ENCODE results near the gene PMF1.

The PMF1 gene

DNA sequence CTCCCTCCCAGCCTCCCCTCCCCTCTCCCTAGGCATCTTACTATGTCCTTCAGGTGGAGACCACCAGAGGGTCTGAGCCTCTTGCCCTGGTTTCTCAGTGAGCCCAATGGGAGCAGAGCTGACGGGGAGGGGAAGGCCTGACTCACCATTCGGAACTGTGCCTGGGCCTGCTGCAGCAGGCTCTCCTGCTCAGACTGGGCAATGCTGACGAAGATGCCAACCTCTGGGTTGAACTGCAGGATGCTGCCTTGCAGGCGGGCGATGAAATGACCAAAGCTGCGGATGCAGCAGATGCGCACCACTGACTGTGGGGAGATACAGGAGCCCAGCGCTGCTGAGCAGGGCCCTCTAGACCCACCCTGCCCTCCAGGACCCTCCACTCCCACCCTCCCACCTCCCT is 46.1 kb downstream of the PMF1 start:
- no peak for TF ChIP-seq TAF1 (IDR thresholded peaks at IDR 0.05; ENCODE audit: borderline replicate concordance, insufficient read depth, low read length)
- TF ChIP-seq, protein P1, sequence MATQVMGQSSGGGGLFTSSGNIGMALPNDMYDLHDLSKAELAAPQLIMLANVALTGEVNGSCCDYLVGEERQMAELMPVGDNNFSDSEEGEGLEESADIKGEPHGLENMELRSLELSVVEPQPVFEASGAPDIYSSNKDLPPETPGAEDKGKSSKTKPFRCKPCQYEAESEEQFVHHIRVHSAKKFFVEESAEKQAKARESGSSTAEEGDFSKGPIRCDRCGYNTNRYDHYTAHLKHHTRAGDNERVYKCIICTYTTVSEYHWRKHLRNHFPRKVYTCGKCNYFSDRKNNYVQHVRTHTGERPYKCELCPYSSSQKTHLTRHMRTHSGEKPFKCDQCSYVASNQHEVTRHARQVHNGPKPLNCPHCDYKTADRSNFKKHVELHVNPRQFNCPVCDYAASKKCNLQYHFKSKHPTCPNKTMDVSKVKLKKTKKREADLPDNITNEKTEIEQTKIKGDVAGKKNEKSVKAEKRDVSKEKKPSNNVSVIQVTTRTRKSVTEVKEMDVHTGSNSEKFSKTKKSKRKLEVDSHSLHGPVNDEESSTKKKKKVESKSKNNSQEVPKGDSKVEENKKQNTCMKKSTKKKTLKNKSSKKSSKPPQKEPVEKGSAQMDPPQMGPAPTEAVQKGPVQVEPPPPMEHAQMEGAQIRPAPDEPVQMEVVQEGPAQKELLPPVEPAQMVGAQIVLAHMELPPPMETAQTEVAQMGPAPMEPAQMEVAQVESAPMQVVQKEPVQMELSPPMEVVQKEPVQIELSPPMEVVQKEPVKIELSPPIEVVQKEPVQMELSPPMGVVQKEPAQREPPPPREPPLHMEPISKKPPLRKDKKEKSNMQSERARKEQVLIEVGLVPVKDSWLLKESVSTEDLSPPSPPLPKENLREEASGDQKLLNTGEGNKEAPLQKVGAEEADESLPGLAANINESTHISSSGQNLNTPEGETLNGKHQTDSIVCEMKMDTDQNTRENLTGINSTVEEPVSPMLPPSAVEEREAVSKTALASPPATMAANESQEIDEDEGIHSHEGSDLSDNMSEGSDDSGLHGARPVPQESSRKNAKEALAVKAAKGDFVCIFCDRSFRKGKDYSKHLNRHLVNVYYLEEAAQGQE (IDR thresholded peaks at IDR 0.05; ENCODE audit: insufficient read depth in 1 of 2, low read depth in 2 of 2, low read length in 2 of 2), result no peak

- TF ChIP-seq TAF1 (IDR thresholded peaks at IDR 0.05; ENCODE audit: borderline replicate concordance, insufficient read depth, low read length), result no peak
- no peak for TF ChIP-seq FOXP2 (optimal IDR thresholded peaks at IDR 0.05; ENCODE audit: borderline replicate concordance, extremely low read depth, extremely low read length, insufficient read depth)
- TF ChIP-seq POLR2AphosphoS5 (IDR thresholded peaks at IDR 0.05; ENCODE audit: low read depth, low read length), result no peak
- TF ChIP-seq, protein P1 (IDR thresholded peaks at IDR 0.05; ENCODE audit: insufficient read depth in 1 of 2, low read depth in 2 of 2, low read length in 2 of 2), result no peak
- no peak for TF ChIP-seq SIN3A (IDR thresholded peaks at IDR 0.05; ENCODE audit: borderline replicate concordance, insufficient read depth, low read length)
Observed at GRCh38 chr1:156259805-156260204, 47.0 kb downstream of the PMF1 start.

DNA sequence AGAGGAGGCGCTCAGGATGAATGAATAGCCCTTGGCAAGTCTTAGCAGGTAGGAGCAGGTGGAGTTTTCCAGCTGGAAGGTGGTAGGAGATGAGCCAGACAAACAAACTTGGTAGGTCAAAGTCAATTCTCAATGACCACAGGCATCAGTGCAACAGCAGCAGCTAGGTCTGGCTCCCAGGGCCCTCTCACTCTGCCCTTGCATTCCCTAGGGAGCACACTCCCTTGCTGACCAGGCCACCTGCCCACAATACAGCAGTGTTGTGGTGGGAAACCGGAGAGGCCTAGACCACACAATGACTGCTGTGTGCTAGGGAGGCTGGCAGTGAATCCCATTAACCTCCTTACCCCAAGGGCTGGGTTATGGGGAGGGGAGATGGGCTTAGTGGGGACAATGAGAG is 48.1 kb downstream of the PMF1 start:
- TF ChIP-seq POLR2AphosphoS5 (IDR thresholded peaks at IDR 0.05; ENCODE audit: low read depth, low read length) (no peak), SIN3A (IDR thresholded peaks at IDR 0.05; ENCODE audit: borderline replicate concordance, insufficient read depth, low read length) (no peak), TAF1 (IDR thresholded peaks at IDR 0.05; ENCODE audit: borderline replicate concordance, insufficient read depth, low read length) (no peak), FOXP2 (optimal IDR thresholded peaks at IDR 0.05; ENCODE audit: borderline replicate concordance, extremely low read depth, extremely low read length, insufficient read depth) (no peak)
- TF ChIP-seq, protein P1 (IDR thresholded peaks at IDR 0.05; ENCODE audit: insufficient read depth in 1 of 2, low read depth in 2 of 2, low read length in 2 of 2), result no peak

DNA sequence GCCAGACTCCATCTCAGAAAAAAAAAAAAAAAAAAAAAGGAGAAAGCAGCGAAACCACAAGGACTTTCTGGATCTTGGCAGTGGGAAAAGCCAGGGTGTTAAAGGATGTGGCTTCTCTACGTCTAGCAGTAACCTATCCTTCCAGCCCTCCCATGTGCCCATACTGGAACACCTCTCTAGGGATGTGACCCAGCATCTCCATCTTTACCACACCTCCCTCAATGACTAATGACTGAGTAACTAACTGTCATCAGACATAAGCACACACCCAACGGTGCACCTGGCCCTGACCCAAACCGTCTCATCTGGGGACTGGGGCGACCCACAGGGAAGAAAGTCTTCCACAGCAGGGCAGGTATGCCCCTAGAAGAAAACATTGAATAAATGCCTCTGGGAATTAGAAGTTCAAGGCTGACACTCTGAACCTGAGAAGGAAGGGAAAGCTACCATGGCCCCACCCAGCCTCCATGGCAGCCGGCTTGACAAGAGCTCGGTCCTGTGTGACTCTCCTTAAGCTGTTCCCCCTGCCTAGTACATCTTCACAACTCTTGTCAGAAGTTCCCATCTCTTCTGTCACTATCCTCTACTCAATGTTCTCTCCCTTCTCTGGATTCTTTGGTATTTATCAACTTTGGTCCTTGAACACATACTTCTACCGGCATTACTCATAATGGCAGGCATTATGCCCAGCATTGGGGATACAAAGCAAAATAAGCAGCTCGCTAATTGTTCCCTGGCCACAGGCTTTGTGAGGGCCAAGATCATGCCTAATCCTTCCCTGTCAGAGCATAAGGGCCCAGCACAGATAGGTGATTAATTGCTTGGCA is 49.9 kb downstream of the PMF1 start:
- TF ChIP-seq TAF1 (IDR thresholded peaks at IDR 0.05; ENCODE audit: borderline replicate concordance, insufficient read depth, low read length) (no peak), POLR2AphosphoS5 (IDR thresholded peaks at IDR 0.05; ENCODE audit: low read depth, low read length) (no peak), SIN3A (IDR thresholded peaks at IDR 0.05; ENCODE audit: borderline replicate concordance, insufficient read depth, low read length) (no peak), FOXP2 (optimal IDR thresholded peaks at IDR 0.05; ENCODE audit: borderline replicate concordance, extremely low read depth, extremely low read length, insufficient read depth) (no peak)
- TF ChIP-seq, protein P1 (IDR thresholded peaks at IDR 0.05; ENCODE audit: insufficient read depth in 1 of 2, low read depth in 2 of 2, low read length in 2 of 2), result no peak

DNA sequence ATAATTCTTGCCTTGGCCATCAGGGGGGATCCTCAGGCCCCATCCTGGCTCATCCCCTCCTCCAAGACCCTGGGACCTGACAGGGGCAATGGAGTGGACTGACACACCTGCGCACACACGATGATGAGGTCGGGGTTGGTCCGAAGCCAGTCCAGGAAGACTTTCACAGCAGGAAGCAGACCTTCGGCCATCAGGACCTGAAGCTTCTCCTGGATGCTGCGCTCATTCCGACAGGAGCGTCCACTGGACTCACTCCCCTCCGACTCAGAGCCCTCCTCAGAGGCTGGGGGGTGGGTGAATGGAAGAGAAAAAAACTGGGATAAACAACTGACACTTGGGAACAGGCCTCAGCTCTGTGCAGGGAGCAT is 50.5 kb downstream of the PMF1 start:
- no peak for TF ChIP-seq FOXP2 (optimal IDR thresholded peaks at IDR 0.05; ENCODE audit: borderline replicate concordance, extremely low read depth, extremely low read length, insufficient read depth)
- no peak for TF ChIP-seq POLR2AphosphoS5 (IDR thresholded peaks at IDR 0.05; ENCODE audit: low read depth, low read length)
- TF ChIP-seq, protein P1 (IDR thresholded peaks at IDR 0.05; ENCODE audit: insufficient read depth in 1 of 2, low read depth in 2 of 2, low read length in 2 of 2), result no peak
- no peak for TF ChIP-seq SIN3A (IDR thresholded peaks at IDR 0.05; ENCODE audit: borderline replicate concordance, insufficient read depth, low read length)
- TF ChIP-seq TAF1 (IDR thresholded peaks at IDR 0.05; ENCODE audit: borderline replicate concordance, insufficient read depth, low read length), result no peak

Data from PFSK-1 (cell line).